K562 (cell line): ENCODE data around the gene C4orf50.

Experiments used
- CHAMP1 ChIP-seq: fragments of 450-650 bp; IDR thresholded peaks from 2 replicates; pipeline ENCODE4 v1.6.1; 2016; ENCODE audit warnings: mild to moderate bottlenecking
- CHCHD3 ChIP-seq: fragments of 250-450 bp; sonication (Bioruptor Pico); IDR thresholded peaks from 2 replicates; pipeline ENCODE4 v2.1.2; 2022; ENCODE audit warnings: mild to moderate bottlenecking
- CTCF ChIP-seq, 3 experiments: IDR thresholded peaks in 2 of 3; conservative IDR thresholded peaks in 1 of 3; 2 replicates each; pipeline ENCODE4 v1.5.1; 2011 to 2012; ENCODE audit warnings: low read length in 3 of 3, mild to moderate bottlenecking in 3 of 3, control low read depth in 2 of 3, improper control_type of control experiment in 1 of 3, inconsistent platforms in 1 of 3, low read depth in 1 of 3, mixed read lengths in 1 of 3, moderate library complexity in 1 of 3; ENCODE audit not compliant: insufficient read depth in 2 of 3
- KAT2B ChIP-seq: IDR thresholded peaks from one replicate; pipeline ENCODE4 v1.6.1; 2012; ENCODE audit warnings: low read depth, mild to moderate bottlenecking, control low read depth, inconsistent platforms, low read length, moderate library complexity
- NFE2L1 ChIP-seq: fragments of 450-650 bp; IDR thresholded peaks from 2 replicates; pipeline ENCODE4 v1.6.1; 2016; ENCODE audit warnings: missing genetic modification characterization, low read depth, mild to moderate bottlenecking, missing compliant biosample characterization, moderate library complexity, borderline replicate concordance
- NFYB ChIP-seq: IDR thresholded peaks from 2 replicates; pipeline ENCODE4 v1.6.1; 2011; ENCODE audit warnings: mild to moderate bottlenecking, moderate library complexity; ENCODE audit not compliant: insufficient read length; ENCODE audit errors: extremely low read depth
- TAF1 ChIP-seq: IDR thresholded peaks from 2 replicates; pipeline ENCODE4 v1.6.1; 2011; ENCODE audit warnings: mild to moderate bottlenecking, low read length, moderate library complexity; ENCODE audit not compliant: insufficient read depth, control insufficient read depth, severe bottlenecking; ENCODE audit errors: extremely low read depth
- ZBTB2 ChIP-seq: fragments of 450-650 bp; IDR thresholded peaks from 2 replicates; pipeline ENCODE4 v1.6.1; 2016; ENCODE audit warnings: antibody characterized with exemption
- ZBTB33 ChIP-seq: sonication (generic); formaldehyde crosslinking; IDR thresholded peaks from 2 replicates; pipeline ENCODE4 v1.8.1; 2023; ENCODE audit warnings: mild to moderate bottlenecking, missing genetic modification reagents
- ZBTB43 ChIP-seq: sonication (generic); formaldehyde crosslinking; IDR thresholded peaks from 2 replicates; pipeline ENCODE4 v1.8.0; 2023; ENCODE audit warnings: mild to moderate bottlenecking, missing genetic modification reagents

GRCh38 chr4:6028168-6028567 is 9.9 kb upstream of the C4orf50 start:
- no peak for TF ChIP-seq ZBTB43 (CRISPR knock-in tag)
- no peak for TF ChIP-seq NFYB
- TF ChIP-seq TAF1 = no peak
- no peak for TF ChIP-seq CTCF (IDR thresholded peaks at IDR 0.05 in 2 of 3, conservative IDR thresholded peaks at IDR 0.05 in 1 of 3; ENCODE audit: insufficient read depth in 2 of 3, low read depth in 1 of 3, low read length in 3 of 3)
- no peak for TF ChIP-seq KAT2B
- no peak for TF ChIP-seq ZBTB33 (CRISPR knock-in tag)
- TF ChIP-seq CHCHD3 (CRISPR knock-in tag) = no peak
- no peak for TF ChIP-seq NFE2L1
- no peak for TF ChIP-seq CHAMP1
- no peak for TF ChIP-seq ZBTB2
